Measurements from ENCODE around the gene SULF2.

The SULF2 gene

DNA sequence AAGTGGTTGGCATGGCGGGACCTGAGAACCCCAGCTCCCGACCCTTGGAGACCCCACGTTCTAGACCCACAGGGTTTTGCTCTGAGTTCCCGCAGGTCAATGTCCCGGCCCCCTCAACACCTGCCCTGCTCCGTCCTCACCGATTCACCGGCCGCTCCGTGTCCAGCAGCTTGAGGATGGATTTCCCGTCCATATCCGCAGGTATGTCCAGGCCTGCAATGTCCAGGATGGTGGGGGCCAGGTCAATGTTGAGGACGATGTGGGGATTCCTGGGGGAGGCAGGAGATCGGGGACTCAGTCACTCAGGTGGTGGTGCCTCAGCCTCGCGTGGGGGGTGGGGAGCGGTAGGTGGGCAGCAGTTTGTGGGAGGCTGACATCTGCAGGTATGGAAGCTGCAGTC, 106.7 kb downstream of the SULF2 start:
- DNase-seq = no peak

- DNase-seq = peak in 1 of 2 donors; percentile 3
These were observed 107.4 kb downstream of the SULF2 start for GRCh38 chr20:47677635-47678453.

DNA sequence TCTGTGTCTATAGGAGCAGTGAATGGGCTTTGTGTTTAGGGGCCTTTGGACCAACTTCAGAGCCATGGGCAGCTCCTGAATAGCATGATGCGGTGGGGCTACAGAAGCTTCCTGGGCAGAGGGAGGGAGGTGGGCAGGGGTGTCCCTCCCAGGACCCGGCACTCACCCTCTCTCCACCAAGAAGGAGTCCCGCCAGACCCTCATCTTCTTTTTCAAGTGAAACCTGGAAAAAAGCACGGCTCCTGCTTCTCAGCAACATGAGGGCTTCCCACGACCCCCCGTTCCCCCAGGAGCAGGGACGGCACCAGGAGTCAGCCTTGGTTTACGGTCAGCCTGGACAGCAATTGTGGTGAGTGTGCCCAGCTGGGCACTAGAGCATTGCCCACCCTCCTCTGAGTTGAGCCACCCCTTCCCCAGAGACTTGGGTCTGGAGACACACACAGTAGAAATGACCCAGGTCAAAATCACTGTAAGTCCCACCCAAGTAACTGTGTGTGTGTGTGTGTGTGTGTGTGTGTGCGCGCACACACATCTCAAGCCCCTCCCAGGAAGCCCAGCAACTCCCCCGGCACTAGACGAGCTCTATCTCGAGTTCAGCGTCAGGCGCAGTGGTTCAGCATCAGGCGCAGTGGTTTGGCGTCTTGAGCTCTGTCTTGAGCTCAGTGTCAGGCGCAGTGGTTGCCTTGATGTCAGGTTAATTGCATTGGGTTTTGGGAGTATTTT, 108.2 kb downstream of the SULF2 start:
- DNase-seq = peak in 1 of 2 donors; percentile 4

DNA sequence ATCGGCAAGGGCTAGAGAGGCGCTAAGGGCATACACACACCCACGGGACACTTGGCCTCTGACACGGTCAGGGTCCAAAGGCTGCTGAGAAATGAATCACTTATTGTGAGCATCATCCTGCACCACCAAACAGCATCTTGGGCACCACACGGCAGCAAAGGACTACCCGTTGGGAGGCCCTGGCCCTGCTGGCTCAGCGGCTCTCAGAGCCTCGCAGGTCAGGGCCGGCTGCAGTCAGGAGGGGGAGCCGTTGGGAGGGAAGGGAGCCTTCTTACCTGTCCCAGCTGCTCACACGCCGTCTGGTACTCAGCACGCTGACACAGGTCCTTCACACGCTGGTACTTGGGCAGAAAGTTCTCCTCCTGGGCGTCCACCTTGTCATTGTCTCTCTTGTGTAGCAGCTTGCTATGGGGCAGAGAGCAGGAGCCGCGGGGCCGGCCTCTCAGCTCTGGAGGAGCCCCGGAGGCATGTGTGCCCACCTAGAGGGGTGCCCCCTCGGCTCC, 109.0 kb downstream of the SULF2 start:
- no peak for DNase-seq

DNA sequence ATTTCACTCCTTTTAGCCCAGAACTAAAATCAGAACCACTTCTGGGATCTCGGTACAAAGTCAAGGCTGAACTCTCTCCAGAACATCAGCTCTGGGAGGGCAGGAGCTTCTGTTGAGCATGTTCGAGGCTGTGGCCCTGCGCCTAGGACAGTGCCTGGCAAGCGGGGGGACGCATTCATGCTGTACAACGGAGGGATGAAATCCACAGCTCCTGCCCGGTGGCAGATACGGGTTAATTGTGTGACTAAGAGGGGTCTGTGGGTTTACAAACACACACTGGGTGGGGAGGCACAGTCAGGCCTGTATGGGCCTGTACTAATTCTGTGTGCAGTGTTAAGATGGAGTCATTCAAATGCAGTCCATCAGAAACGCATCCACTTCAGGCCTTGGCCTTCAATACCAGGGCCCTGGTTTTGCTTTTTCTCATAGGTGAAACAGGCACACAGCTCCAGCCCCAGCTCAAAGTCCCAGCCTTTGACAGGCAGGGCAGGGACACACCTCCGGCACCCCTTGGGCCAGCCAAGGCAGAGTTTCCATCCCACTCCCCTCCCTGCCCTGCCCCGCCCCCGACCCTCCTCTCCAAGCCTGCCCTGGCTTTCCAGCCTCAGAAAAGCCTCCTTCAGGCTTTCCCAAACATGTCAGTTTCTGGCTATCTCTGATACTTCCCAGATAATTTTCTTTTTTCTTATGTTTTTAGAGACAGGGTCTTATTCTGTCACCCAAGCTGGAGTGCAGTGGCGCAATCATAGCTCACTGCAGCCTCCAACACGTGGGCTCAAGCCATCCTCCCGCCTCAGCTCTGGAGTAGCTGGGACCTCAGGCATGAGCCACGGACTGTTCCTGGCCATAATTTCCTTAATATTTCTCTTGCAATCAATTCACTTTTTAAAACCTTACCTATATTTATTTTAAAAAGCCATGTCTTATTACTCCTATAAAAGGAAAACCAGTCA, 109.8 kb downstream of the SULF2 start:
- no peak for DNase-seq

DNA sequence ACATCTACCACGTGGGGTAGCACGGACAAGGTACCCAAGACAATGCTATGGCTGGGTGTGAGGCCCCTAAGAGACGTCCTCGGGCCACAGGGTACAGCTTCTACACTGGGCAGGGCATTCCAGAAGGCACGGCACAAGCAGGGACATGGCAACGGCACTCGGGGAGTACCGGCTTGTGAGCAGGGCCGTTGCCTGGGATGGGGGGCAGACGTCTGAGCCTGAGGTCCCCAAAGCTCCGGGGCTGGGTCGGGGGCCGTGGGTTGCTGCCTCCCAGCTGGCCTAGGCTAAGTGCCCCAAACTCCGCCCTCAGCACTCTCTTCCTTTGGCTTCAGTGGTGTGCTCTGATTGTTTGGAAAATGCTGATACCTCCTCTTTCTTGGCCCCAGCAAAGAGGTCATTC, 110.6 kb downstream of the SULF2 start:
- no peak for DNase-seq

DNA sequence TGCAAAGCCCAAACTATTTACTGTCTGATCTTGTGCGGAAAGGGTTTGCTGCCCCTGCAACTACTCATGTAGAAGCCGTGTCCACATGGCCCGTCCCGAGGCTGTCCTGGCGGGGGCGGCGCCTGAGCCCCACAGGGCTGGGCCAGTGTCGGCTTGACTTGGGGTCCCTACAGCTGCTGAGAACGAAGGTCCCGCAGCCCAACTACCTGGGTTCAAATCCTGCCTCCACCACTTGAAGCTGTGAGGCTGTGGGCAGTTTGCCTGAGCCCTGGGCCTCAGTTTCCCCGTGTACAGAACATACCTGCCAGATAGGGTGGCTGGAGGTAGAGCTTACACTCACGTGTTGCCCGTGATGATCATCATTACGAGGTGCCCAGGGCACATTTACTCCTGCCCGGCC, 111.1 kb downstream of the SULF2 start:
- no peak for DNase-seq

- no peak for DNase-seq
These were observed 111.7 kb downstream of the SULF2 start for GRCh38 chr20:47673671-47673955.

GRCh38 chr20:47672886-47673670, 112.2 kb downstream of the SULF2 start:
- DNase-seq = no peak

- no peak for DNase-seq
These were observed 113.1 kb downstream of the SULF2 start for GRCh38 chr20:47672166-47672565.

- DNase-seq = no peak
These were observed 114.4 kb downstream of the SULF2 start for GRCh38 chr20:47670913-47671312.

DNA sequence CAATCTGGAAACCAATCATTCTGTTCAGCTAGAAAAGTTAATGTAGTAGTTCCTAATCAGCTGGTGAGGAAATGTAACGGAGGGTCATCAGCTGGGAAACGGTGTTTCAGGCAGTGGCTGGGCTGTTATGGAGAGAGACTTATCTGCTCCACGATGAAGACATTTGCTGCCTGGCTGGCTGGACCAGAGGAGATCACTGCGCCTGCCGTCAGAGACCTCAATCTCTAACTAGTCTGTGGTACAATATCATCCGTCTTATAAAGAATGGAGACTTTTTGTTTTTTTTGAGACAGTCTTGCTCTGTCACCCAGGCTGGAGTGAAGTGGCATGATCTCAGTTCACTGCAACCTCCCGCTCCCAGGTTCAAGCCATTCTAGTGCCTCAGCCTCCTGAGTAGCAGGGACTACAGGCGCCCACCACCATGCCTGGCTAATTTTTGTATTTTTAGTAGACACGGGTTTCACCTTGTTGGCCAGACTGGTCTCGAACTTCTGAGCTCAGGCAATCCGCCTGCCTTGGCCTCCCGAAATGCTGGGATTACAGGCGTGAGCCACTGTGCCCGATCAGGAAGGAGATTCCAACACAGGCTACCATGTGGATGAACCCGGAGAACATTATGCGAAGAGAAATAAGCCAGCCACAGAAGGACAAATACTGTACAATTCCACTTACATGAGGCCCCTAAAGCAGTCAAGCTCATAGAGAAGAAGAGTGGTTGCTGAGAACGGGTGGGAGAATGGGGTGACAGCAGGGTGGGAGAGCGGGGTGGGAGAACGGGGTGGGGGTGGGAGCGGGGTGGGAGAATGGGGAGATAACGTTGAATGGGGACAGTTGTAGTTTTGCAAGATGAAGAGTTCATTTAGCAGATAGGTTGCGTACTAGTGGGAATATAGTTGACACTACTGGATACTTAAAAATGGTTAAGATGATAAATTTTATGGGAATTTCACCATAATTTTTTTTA, 115.1 kb downstream of the SULF2 start:
- DNase-seq = no peak

DNA sequence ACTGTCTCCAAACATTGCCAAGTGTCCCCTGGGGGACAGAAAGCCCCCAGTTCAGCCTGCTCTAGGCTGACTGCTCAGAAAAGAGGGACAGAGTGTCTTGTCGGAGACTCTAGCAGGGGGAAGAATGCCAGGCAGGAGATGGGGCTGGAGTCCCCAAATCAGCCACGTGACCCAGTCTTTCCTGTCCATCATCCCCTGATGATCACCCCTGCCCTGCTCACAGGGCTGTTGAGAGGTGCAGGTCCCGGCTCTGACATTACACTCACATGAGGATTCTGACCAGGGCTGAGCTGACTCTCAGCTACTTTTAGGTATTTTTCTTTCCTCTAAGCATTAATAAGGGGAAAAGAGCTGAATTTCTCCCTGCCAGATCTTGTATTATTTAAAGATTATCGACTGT, 115.8 kb downstream of the SULF2 start:
- DNase-seq = no peak

- no peak for DNase-seq
These were observed 116.2 kb downstream of the SULF2 start for GRCh38 chr20:47669152-47669425.

DNA sequence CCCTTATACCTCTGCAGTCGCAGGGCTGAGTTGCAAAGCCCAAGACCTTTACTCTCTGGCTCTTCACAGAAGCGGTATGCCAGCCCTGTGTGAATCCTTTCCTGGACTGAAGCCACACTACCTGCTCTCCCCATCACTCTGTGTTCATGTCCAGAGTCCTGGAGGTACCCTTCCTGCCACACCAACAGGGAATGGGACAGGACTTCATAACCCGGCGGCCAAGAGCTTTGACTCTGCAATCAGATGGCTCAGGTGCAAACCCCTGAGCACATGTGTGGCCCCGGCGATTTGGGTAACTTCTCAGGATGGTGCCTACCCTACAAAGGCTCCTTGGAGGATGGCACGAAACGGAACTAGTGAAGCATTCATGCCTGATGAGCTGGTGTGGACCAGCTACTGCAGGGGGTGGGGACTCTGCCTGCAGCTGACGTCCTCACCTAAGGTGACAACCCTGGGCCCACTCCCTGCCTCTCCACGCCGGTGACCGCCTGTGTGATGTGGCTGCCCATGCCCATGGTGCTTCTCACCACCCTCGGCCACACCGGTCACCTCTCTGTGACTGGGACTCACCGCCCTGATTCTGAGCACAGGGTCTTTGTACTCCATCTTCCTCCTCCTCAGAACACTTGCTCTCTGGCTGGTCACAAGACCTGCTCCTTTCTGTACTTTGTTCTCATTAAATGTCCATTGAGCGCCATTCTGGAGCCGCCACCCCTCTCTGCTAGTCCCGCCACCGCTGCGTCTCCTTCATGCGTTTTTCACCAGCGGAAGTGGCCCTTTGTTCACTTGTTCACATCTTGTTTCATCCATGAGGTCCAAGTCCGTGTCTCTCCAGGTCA, 116.7 kb downstream of the SULF2 start:
- DNase-seq = no peak

GRCh38 chr20:47667531-47668312, 117.6 kb downstream of the SULF2 start:
- DNase-seq = no peak

DNA sequence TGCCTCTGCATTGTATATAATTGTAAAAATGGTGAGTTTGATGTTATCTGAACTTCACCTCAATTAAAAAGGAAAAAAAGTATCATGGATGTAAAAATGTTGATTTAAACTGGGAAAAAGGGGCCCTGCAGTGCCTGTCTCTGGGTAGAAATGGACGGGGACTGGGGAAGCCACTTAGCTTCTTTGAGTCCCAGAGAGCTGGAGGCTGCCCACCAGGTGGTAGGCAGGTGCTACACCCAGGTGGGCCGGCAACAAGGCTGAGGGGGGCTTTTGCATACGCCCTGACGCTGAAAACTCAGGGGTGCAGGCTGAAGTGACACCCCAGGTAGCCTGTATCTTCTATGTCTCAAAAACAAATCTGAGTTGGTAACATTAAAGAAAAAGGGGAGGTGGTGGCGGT, 118.2 kb downstream of the SULF2 start:
- no peak for DNase-seq

DNA sequence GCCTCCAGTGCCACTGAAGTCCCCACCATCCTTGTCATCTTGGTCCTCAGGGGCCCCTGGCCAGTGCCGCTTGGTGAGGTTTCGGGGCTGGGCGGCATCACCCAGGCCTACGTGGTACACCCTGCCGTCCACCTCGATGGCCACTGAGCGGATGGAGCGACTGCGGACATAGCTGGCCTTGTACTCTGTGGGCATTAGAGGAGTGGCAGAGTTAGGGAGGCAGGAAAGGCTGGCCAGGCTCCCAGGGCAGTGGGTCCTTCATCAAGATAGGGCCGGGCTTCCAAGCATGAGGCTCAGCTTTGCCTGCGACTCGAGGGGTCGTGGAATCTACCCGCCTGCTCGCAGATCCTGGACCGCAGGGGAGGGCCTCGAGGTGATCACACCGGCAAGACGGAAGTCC, 119.0 kb downstream of the SULF2 start:
- no peak for DNase-seq

DNA sequence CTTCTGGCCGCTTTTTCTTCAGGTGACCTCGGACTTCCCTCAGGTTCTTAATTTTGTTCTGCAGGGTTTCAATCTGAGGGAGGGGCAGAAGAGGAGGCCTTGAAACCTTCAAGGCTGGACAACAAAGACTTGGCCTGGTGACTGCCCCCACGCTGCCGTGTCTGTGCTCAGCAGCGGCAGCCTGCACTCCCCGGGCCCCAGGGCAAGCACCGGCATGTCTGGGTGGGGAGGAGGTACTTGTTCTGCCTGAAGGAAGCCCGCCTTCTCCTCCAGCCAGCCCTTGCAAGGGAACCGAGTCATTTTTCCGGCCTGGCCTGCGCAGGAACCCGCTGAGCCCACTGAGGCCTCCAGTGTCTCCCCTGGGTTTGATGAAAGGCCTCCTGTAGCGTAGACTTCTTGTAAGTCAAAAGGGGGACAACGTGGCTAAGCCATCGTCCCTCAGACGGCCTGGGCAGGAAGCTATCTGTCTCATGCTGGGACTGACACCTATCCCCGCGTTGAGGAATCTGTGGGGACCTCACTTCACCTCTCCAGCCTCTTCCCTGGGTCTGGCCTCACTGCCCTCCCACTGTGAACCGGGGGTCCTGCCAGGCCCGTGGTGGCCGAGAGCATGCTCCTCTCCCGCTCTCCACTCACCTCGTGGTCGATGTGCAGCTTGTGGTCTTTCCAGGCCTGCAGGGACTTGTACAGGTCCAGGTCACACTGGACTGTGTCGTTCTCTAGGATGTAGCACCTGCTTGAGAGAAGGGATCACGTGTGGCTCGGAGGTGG, 119.9 kb downstream of the SULF2 start:
- DNase-seq = no peak

Measured in bone marrow (tissue), 2 donors.